GM19240 (cell line): Measurements from ENCODE around the gene LRRC1.

ENCODE experiments used
- DNase-seq: peaks from one replicate; pipeline ENCODE4 v3.0.0; 2011; ENCODE audit warnings: low spot score; ENCODE audit not compliant: insufficient read length

Gene LRRC1

DNA sequence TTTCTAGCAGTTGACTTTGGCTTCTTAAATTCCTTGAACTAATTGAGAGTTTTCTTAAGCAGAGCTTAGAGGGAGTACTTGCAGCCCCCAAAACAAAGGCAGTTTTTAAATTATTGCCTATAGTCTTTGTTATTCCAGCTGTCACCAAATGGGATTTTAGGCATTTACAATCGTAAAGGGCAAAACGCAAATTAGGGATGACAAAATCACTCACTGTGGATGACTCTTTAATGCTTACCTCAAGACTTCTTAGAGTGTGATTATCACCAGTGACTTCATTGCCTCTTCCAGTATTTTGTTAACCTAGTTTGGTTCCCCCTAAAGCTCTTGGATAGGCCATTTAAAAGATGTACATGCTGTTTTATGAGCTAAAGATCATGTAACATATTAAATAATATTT lies 126.8 kb downstream of the LRRC1 start:
- DNase-seq, result no peak

DNA sequence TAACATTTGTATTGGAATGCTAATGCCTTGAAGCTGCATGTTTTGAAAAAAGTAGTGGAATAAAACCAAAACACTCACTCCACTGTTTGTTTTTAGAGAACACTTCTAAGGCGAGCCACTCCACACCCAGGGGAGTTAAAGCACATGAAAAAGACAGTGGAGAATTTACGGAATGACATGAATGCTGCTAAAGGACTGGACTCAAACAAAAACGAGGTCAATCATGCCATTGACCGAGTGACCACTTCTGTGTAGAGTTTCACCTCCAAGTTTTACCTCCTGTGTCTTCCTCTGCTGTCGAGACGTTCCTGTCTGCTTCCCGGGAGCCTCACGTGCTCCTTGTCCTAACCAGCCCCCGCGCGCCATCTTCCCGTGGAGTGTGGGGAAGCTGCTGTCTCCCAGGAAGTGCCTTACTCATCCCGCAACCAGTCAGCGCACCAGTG lies 127.8 kb downstream of the LRRC1 start:
- DNase-seq, result no peak

DNA sequence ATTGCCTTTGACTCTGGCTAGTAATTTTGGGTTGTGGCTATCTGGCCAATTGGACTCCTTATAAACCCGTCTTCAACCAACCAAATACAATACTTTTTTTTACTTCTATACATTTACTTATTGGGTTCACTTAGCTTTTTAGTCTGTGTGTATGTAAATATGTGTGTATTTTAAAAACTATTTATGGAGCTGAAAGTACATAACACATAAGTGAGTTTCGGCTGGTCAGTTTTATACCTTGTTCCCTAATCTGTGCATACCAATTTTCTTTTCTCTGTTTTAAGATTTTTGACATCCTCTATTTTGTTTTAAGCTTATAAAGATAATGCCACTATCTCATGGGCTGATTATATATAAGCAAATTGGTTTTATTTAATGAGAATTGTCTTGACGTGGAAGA lies 129.5 kb downstream of the LRRC1 start:
- DNase-seq, result no peak

DNA sequence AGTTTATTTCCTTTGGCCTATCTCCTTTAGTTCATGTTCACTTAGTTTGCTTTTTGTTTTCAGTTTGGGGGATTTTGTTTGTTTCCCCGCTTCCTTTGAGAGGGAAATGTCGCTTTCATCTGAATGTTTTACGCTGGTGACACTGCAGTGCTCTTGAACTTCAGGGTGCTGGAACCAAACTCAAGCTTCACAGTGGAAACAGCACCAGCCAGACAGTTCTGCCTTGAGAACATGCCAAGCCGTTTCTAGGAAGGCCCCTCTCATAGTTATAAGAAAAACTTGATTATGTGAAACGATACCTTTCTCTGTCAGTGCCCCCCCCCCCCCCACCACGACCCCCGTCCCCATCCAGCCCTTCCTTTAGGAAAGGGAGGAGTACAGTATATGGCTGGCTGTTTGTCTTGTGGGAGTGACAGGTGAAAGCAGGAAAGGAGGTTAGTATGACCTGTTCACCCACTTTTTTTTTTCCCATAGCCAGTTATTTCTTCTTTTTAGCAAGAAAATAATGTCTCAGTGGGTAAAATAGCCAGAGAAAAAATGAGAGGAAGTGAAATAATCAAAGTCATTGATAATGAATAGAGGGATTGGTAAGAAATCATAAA lies 130.1 kb downstream of the LRRC1 start:
- no peak for DNase-seq

DNA sequence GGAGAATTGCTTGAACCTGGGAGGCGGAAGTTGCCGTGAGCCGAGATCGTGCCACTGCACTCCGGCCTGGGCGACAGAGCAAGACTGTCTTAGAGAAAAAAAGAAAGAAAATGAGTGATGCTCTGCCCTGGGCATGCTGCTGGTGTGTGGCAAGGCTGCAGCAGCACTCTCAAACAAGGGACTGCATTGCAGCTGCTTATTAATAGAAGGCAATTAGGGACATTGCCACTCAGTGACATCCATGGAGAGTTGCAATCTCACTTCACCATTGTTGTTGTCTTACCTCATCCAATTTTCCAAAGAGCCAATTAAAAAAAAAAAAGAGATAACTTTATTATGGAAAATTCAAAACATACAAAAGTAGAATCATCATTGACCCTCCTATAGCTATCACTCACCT lies 131.1 kb downstream of the LRRC1 start:
- DNase-seq, result no peak

DNA sequence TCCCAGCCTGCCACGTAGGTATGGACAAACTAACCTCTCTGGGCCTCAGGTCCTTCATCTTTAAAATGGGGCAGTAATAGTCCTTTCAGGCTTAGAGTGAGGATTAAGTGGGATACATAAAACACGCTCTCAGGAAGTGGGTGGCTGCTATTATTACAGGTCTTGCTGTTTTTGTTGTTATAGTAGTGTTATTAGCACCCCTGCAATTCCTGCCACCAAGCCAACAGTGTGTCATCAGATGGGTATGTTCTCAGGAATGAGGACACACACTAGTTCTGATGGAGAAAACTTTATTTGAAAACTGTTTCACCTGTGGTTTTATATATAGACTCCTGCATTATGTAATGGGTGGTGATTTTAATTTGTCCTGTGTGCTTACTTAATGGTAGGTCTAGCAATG lies 131.7 kb downstream of the LRRC1 start:
- no peak for DNase-seq

DNA sequence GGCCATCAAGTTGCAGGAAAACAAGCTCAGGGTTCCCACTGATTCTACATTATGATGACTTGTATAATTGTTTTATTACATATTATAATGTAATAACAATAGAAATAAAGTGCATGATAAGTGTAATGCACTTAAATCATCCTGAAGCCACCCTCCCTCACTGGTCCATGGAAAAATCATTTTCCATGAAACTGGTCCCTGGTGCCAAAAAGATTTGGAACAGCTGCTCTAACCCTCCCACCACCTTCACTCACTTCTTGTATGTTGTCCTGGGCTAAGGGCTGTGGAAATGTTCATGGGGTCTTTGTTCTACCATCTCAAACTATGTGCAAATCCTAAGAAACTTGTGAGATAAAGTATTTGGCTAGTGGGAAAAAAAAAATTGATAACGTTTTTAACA lies 133.8 kb downstream of the LRRC1 start:
- no peak for DNase-seq

DNA sequence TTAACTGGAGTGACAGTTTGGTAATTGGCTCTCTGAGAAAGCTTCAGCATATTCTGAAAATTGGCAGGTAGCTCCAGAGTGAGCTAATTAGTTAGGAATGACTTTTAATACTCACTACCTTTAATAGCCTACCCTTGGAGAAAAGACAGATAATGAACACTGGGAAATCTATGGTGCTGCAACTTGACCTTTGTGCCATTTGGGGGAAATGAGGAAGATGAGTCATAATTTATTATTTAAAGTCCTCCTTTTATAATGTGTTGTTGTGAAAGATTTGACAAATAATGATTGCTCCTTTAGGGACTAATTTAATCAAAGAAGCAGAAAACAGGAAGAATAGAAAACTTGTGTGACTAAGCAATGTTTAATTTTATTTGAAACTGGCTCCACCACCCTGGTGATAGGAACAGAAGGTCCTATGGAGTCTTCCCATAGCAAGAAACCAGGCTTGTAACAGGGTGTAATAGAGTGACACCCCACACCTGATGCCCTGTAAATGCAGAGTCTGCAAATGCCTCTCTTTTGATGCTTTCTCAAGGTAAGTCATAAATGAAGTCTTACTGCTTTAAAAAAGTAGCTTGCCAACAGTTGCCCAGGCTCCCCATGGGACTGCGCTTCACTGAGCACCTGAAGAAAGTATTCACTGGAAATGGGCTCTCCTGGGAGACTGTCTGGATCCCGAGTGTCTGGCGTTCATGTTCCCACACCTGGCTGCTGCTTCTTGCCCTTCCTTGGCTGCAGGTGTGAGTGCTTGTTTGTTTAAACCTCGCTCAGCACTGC lies 134.4 kb downstream of the LRRC1 start:
- DNase-seq, result no peak

DNA sequence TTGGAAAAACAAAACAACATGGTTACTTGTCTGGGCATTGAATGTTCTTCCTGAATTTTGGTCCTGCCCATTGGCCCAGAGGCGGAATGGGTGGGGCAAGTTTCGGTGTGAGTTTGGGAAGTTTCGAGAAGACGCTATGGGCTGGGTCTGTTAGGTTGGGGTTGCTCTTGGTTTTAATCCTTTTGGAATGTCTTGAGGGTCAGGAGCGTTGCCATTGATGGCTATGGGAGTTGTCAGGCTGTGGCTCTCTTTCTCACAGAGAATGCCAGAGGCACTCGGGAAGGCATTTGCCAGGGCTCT lies 135.0 kb downstream of the LRRC1 start:
- DNase-seq, result no peak

DNA sequence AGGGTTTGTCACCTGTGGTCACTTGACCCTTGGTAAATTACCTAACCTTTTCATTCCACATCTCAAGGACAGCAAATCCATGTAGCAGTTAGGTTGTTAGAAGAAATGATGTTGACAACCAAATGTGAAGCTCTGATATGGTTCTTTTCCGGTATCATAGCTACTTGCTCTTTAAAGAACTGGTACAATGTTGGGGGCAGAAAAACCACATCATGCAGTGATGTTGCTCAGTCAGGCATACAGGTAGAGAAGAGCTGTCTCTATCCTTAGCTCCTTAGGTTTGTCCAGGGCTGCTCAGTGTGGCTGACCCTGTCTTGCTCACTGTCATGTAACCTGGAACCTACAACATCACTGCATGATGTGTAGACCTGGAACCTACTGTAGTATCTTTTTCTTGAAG lies 135.5 kb downstream of the LRRC1 start:
- DNase-seq, result no peak

DNA sequence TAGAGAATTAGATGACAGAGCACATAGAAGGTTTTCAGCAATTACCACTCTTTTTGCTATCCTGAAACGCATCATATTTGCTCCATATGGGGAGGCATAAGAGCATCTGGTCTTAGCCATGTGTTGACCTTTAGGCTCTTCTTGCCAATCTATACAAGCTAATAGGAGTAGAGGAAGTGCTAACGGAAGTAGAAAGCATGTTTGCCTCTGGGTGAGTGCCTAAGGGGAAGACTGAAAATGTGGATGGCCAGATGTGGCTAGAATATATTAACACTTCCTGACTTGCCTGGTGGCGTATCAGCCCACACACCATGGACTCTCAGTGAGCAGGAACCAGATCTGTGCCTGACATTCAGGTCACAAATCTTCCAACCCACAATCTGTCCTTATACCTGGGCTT lies 136.3 kb downstream of the LRRC1 start:
- no peak for DNase-seq

DNA sequence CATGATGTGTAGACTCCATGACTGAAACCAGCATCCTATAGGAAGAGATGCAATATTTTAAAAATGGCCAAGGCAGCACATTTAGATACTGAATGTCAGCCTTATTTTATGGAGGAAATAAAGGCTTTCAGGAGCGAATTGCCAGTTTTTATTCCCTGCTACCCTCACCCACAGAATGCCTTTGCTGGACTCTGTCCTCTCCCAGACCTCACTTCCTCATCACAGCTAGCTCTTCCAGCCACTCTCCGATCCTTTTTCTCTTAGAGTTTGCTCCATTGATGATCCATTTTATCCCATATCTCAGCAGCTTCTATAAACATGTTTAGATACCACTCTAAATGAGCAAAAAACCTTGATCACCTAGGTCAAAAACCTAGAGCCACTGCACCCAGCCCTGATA lies 137.7 kb downstream of the LRRC1 start:
- no peak for DNase-seq

DNA sequence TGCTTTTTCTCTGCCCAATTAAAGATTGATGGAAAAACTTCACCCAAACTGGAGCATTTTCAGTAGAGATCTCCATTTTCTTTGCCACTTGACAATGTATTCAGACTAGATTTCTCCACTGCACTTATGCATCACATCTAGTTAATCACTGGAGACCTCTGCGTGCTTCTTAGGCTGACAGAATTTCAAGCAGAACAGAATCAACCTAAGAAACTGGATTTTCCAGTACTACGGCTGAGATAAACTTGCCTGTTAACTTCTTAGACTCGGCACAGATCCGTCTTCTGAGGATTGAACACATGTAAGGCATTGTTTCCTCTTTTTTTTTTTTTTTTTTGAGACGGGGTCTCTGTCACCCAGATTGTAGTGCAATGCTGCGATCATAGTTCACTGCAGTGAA lies 139.2 kb downstream of the LRRC1 start:
- DNase-seq, result no peak

DNA sequence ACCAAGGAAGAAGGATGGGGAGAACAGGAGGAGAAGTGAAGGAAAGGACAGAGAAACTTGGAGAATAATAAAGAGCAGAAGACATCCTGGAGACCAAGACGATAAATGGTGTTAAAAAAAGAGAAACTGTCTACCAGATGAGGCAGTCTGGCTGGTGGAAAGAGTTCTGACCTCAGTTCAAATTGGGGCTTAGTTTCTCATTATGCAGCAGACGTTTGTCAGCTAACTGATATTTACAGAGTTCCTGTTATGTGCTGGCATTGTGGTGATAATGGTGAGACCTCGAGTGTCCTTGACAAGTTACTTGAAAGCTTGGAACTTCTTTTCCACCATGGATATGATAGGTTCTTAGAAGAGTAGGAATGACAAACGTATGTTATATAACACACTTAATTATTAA lies 142.7 kb downstream of the LRRC1 start:
- DNase-seq, result no peak

DNA sequence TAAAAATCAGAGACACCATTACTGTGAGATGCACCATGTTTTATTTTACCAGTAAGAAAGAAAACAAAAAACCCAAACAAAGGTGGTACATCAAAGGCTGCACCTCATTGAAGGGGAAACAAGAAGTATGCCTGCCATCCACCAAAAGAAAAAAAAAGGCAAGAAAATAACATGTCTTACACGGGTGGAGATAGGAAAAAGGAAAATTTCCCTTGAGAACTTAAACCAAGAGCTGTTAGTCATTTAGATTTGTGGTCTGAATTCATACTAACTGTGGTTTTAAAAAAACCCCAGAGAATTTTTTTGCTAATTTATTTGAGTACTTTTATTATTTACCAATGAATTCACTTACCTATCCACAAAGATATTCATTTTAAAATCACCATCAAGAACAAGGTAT lies 144.0 kb downstream of the LRRC1 start:
- DNase-seq, result no peak

DNA sequence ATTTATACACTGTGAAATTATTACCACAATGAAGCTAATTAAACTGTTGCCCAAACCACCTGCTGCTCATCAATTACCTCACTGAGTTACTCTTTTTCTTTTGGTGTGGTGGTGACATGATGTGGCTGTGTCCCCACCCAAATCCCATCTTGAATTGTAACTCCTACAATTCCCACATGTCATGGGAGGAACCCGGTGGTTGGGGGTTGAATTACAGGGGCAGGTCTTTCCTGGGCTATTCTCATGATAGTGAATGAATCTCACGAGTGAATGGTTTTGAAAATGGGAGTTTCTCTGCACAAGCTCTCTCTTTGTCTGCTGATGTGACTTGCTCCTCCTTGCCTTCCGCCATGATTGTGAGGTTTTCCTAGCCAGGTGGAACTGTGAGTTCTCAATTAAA lies 145.0 kb downstream of the LRRC1 start:
- DNase-seq, result no peak

DNA sequence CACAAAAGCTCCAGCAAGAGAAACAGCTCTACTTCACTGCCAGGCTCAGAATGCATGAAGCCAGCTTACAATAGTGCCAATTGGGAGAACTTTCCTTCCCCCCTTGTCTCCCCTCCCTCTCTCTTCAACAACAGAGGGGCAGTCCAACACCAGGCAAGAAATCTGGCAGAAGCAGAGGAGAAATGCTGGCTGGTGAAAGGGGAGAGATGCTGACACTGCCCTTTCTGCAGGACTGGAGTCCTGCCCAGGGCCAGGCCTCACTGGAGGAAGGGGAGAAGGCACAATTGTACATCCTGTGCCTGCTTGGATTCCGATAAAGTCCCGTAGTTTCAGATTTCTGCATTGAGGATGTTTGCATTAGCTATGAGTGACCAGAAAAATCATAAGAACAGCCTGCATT lies 148.6 kb downstream of the LRRC1 start:
- DNase-seq, result no peak

DNA sequence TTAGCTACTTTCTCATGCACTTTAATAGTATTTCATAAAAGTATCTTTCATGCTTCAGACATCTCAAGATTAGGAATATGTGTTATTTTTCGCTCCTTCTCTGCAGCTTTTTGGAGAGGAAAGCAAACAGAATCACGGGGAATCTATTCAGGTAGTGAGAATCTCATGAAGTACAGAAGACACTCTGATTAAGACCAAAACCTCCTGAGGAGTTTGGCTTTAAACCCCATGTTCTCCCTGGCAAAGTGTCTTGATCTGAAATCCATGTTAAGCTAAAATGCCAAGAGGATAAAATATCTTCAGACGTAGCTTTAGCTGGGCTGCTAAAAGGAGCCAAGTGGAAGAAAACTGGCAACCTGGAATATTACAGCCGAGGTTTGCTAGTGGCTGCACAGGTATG lies 149.3 kb downstream of the LRRC1 start:
- no peak for DNase-seq

DNA sequence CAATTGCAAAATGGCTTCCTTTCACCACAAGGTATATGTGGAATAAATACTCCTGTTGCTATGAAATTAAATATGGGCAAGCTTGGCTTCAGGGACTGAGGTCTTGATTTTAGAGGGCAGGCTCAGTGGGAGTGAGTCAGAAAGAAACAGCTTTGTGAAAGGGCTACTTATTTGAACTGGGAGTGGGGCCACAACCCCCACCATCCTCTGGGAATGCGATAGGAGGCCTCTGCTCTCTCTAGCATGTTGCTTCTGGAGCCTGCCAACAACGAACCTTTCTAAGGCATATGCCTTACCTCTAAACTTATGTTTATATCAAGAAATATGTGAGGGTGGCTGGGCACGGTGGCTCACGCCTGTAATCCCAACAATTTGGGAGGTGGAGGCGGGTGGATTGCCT lies 149.7 kb downstream of the LRRC1 start:
- no peak for DNase-seq

DNA sequence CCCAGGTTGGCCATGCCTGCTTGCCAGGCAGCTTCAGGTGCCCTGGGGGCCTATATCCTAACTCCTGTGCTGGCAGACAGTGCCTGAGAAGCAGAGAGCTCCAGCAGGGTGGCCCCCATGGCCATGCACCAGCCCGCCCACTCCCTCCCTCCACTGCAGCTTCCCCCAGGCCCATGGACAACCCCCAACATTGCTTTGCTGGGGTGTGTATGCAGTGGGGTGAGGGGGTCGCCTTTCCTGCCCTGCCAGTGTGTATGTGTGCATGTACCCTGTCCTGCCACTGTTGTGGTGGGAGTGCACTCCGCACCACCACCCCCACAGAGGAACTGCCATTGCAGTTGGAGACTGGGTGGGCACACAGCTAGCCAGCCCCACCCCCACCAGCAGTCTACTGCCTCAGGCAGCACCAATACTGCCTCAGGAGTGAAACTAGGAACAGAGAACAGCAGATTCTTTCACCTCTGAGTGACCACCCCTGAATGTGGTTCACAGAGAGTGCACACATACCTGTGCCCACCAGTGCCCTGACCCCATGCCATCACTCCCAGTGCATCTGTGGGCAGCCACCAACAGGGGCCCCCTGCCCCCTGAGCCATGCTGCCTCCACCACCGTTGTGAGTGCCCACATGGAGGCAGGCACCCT lies 151.1 kb downstream of the LRRC1 start:
- no peak for DNase-seq

DNA sequence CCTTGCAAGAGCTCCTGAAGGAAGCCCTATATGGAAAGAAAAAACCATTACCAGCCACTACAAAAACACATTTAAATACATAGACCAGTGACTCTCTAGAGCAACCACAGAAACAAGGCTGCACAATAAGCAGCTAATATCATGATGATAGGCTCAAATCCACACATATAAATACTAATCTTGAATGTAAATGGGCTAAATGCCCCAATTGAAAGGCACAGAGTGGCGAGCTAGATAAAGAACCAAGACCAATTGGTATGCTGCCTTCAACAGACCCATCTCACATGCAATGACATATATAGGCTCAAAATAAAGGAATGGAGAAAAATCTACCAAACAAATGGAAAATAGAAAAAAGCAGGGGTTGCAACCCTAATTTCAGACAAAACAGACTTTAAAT lies 153.0 kb downstream of the LRRC1 start:
- DNase-seq, result no peak

DNA sequence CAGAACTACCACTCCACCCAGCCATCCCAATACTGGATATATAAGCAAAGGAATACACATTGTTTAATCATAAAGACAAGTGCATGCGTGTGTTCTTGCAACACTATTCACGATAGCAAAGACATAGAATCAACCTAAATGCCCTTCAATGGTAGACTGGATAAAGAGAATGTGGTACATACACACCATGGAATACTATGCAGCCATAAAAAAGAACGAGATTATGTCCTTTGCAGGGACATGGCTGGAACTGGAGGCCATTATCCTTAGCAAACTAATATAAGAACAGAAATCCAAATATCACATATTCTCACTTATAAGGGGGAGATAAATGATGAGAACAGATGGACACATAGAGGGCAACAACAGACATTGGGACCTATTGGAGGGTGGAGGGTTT lies 156.6 kb downstream of the LRRC1 start:
- no peak for DNase-seq

DNA sequence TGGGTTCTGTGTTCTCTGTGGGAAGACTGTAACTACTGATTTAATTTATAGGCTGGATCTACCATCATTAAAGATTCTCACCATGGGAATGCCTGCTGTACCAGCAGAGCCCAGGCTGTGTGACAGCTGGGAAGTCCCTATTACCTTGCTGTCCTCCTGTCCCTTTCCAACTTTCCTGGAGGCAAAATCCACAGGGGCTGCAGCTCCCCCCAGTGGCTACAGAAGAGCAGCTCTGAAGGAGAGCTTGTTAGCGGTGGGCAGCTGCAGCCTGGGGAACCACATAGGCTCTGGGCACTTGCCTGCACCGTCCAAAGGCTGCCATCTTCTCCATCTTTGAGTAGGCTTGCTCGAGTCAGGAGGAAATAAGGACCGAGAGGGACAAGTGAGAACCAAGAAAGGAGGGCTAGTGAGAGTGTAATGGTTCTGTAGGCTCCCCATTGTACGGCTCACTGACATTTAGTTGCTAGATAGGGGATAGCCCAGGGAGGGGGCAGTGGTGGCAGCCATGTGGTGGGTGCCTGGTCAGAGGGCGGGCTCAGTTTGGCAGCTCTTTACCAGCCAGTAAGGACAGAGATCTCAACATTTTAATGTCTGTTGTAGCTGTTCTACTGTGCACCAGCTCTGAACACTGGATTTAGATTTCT lies 161.4 kb downstream of the LRRC1 start:
- peak; percentile 16 for DNase-seq
